Brain microvascular endothelial cell (primary cell): ENCODE results near the gene DTX1.

Experiments
- DNase-seq: peaks from one replicate; pipeline ENCODE4 v3.0.0-alpha.2; 2020
- H3K27ac ChIP-seq: fragments of 250-450 bp; sonication (Bioruptor Pico); 2 replicates; pipeline ENCODE4 v1.5.1; 2020; ENCODE audit warnings: mild to moderate bottlenecking, moderate library complexity
- H3K27me3 ChIP-seq: fragments of 250-450 bp; sonication (Bioruptor Pico); replicated peaks from 2 replicates; pipeline ENCODE4 v1.5.1; 2020; ENCODE audit warnings: mild to moderate bottlenecking
- H3K36me3 ChIP-seq: fragments of 250-450 bp; sonication (Bioruptor Pico); replicated peaks from 2 replicates; pipeline ENCODE4 v1.5.1; 2020; ENCODE audit warnings: mild to moderate bottlenecking
- H3K4me3 ChIP-seq: 2 replicates; pipeline ENCODE4 v1.5.1; 2011; ENCODE audit warnings: low read depth, mild to moderate bottlenecking, control low read depth, low read length, moderate library complexity
- in situ Hi-C: cut with HindIII; loops from 2 replicates; pipeline ENCODE4 v1.10.0; 2017; ENCODE audit warnings: low sequenced_read_pairs, low pct_ligation_motif_present
- TF ChIP-seq, protein P1 (sequence below): IDR thresholded peaks from 2 replicates; pipeline ENCODE4 v1.5.1; 2011; ENCODE audit warnings: low read depth, mild to moderate bottlenecking, moderate library complexity, low read length, control low read depth, inconsistent platforms; ENCODE audit errors: missing control alignments

The DTX1 gene

DNA sequence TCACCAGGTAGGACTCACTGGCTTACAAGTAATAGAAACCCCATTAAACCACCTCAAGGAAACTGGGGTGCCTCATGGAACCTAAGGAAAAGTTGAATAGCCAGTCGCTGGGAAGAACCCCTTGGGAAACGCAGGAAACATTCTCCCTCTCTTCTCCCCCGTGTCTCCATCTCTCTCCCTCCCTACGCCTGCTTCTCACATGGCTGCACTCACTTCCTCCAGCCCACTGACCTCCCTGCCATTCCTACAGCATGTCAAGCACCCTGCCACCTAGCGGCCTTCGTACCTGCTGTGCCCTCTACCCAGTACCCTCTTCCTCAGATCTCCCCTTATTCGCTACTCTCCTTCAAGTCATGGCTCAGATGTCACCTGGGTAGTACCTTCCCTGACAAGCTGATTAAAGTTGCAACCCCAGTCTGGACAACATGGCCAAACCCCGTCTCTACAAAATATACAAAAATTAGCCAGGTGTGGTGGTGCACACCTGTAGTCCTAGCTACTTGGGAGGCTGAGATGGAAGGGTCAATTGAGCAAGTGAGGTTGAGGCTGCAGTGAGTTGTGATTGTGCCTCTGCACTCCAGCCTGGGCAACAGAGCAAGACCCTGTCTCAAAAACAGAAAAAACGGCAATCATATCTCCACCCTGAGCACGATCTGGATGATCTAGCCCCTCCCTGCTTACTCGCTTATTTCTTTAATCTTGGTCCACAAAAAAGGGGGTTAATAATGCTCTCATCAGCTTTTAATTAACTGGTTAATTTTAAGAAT, 6.4 kb upstream of the DTX1 start:
- DNase-seq, result no peak
- Histone ChIP-seq H3K27ac (no peak overlapping the region), H3K27me3 (peaks cover 8% of the 10 kb centered on the region), H3K36me3 (no peaks in the 10 kb centered on the region), H3K4me3 (no peak overlapping the region)
- TF ChIP-seq, protein P1, sequence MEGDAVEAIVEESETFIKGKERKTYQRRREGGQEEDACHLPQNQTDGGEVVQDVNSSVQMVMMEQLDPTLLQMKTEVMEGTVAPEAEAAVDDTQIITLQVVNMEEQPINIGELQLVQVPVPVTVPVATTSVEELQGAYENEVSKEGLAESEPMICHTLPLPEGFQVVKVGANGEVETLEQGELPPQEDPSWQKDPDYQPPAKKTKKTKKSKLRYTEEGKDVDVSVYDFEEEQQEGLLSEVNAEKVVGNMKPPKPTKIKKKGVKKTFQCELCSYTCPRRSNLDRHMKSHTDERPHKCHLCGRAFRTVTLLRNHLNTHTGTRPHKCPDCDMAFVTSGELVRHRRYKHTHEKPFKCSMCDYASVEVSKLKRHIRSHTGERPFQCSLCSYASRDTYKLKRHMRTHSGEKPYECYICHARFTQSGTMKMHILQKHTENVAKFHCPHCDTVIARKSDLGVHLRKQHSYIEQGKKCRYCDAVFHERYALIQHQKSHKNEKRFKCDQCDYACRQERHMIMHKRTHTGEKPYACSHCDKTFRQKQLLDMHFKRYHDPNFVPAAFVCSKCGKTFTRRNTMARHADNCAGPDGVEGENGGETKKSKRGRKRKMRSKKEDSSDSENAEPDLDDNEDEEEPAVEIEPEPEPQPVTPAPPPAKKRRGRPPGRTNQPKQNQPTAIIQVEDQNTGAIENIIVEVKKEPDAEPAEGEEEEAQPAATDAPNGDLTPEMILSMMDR, result peak; percentile 52
- in situ Hi-C loops, result loop anchor here (25.0 kb wide), 1 partner anchor 112 kb away; no protein-coding TSS in a partner anchor

DNA sequence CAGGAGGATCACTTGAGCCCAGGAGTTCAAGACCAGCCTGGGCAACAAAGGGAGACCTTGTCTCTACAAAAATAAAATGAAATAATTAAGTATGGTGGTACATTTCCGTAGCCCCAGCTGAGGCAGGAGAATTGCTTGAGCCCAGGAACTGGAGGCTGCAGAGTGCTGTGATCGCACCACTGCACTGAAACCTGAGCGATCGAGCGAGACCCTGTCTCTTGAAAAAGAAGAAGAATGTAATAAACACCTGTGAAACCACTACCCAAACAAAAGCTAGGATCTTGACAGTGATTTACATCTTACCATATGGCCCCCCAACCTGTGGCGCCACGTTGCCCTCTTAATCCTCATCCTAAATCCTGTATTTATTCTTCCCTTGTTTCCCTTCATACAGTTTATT, 5.7 kb upstream of the DTX1 start:
- Histone ChIP-seq H3K36me3 (no peaks in the 10 kb centered on the region), H3K27me3 (peaks cover 14% of the 10 kb centered on the region), H3K4me3 (no peak overlapping the region), H3K27ac (no peak overlapping the region)
- TF ChIP-seq, protein P1, result no peak
- DNase-seq, result no peak
- in situ Hi-C loops, result no loop called here

DNA sequence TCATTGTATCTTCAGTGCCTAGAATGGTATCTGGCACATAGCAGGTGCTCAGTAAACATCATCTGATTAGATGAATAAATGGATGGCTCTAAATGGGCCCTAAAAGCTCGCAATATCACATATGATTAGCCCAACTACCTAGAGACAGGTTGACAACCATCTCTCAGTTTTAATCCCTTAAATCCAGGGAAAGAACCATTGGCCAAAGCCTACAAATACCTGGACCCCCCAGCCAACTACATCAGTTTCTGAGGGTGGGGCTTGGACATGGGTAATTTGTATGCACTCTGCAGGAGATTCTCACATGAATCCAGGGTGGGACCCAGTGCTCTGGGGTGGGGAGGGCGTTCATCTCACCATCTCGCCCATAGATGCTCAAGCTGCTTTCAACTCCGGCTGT, 4.8 kb upstream of the DTX1 start:
- Histone ChIP-seq H3K36me3 (no peaks in the 10 kb centered on the region), H3K4me3 (no peak overlapping the region), H3K27me3 (peaks cover 24% of the 10 kb centered on the region), H3K27ac (no peak overlapping the region)
- in situ Hi-C loops, result no loop called here
- TF ChIP-seq, protein P1, result no peak
- no peak for DNase-seq

DNA sequence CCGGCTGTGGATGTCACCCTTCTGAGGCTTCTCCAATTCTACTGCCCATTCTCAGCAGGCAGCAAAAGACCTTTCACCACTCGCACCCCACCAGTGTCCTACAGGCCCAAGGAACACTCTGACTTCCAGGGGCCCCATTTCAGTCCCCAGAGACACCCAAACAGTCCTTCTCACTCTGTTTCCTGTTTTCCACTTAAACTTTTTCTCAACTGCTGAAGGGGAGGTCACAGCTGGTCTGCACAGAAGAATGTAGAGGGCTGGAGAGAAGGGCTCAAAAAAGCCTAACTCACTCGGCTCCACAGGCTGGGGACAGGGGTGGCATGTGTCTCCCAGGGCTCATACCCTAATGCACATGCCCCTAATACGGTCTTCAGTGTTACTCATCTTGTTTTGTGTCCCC, 4.2 kb upstream of the DTX1 start:
- no peaks in the 10 kb centered on the region for H3K36me3 ChIP-seq
- in situ Hi-C loops, result no loop called here
- no peak for DNase-seq
- H3K4me3 ChIP-seq, result no peak overlapping the region
- H3K27me3 ChIP-seq, result peaks cover 28% of the 10 kb centered on the region
- TF ChIP-seq, protein P1, result no peak
- H3K27ac ChIP-seq, result no peak overlapping the region

DNA sequence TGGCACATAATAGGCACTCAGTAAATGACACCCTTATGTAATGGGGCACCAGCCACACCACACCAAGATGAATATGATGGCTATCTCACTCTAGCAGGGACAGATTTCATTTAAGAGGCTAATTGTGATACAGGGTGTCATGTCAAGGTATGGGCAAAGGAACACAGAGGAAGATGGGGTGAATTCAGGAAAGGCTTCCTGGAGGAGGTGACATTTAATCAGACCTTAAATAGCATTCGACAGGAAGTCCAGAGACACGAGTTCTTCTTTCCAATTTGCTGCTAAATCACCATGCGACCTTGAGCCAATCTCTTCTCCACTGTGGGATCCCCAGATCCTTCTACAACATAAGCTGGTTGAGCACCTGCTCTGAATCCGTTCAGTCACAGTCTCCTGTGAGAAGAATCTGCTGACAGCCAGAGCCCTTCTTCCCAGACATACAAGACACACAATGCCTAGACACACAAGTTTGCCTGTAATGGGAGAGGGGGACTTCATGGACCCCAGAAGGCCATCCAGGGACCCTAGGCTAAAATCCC, 1.5 kb upstream of the DTX1 start:
- H3K4me3 ChIP-seq, result no peak overlapping the region
- no peak overlapping the region for H3K27ac ChIP-seq
- in situ Hi-C loops, result no loop called here
- TF ChIP-seq, protein P1, result no peak
- H3K36me3 ChIP-seq, result no peaks in the 10 kb centered on the region
- DNase-seq, result no peak
- peaks cover 38% of the 10 kb centered on the region for H3K27me3 ChIP-seq
